IPS DF 6.9 (cell line): ENCODE results near the gene MRPS12.
A peak's percentile ranks its signal among the peaks of the same experiment; 100 is the strongest.

Experiments used
- DNase-seq: peaks from one replicate; pipeline ENCODE4 v3.0.0-alpha.2; 2013; ENCODE audit warnings: low read depth, low spot score
- H3K27ac ChIP-seq: one replicate; pipeline ENCODE4 v1.5.1; 2013; ENCODE audit warnings: low read length, control low read depth
- H3K27me3 ChIP-seq: 2 replicates; pipeline ENCODE4 v1.6.1; 2013; ENCODE audit warnings: mild to moderate bottlenecking, low read length; ENCODE audit not compliant: control insufficient read depth, insufficient read depth
- H3K36me3 ChIP-seq: 2 replicates; pipeline ENCODE4 v1.6.1; 2013; ENCODE audit warnings: low read length; ENCODE audit not compliant: control insufficient read depth, insufficient read depth
- H3K4me1 ChIP-seq: 2 replicates; pipeline ENCODE4 v1.6.1; 2013; ENCODE audit warnings: low read length; ENCODE audit not compliant: control insufficient read depth, insufficient read depth
- H3K4me3 ChIP-seq: 2 replicates; pipeline ENCODE4 v1.5.1; 2013; ENCODE audit warnings: mild to moderate bottlenecking, low read length
- H3K9me3 ChIP-seq: 2 replicates; pipeline ENCODE4 v1.6.1; 2013; ENCODE audit warnings: low read length, inconsistent platforms; ENCODE audit not compliant: control insufficient read depth, insufficient read depth
- WGBS: extraction: QIAGEN DNeasy Blood & Tissue Kit; methylation state at CpG from one replicate; pipeline ENCODE4 v1.1.7; 2013; ENCODE audit warnings: mixed read lengths, missing lambda C conversion rate; ENCODE audit not compliant: insufficient read length, insufficient coverage; 5-methylcytosine and 5-hydroxymethylcytosine counted together

Gene MRPS12

GRCh38 chr19:38975214-38975860 is 44.6 kb downstream of the MRPS12 start, which contains the start of gene FBXO17:
Gene FBXO17 (minus strand): TSS chr19:38975742. CDS start chr19:38950319, 25,423 bp downstream.
- DNase-seq = no peak
- no CpG with 5 or more reads among the region's 63 CpGs for WGBS
- H3K4me3 ChIP-seq = peak within 1 kb of the TSS; percentile 88
- H3K27ac ChIP-seq = no peak within 1 kb of the TSS
- 0 out of 2 replicates have a peak, but pooled peaks cover under 1% of the 10 kb centered on the region for H3K9me3 ChIP-seq
- H3K36me3 ChIP-seq = no peaks in the 10 kb centered on the region
- no peaks in the 10 kb centered on the region for H3K27me3 ChIP-seq
- no peaks in the 10 kb centered on the region for H3K4me1 ChIP-seq

GRCh38 chr19:38975861-38976271 is 45.1 kb downstream of the MRPS12 start:
- no peaks in the 10 kb centered on the region for H3K36me3 ChIP-seq
- H3K27me3 ChIP-seq = no peaks in the 10 kb centered on the region
- no peak for DNase-seq
- H3K4me3 ChIP-seq = peak overlapping the region; percentile 88; the same call in 1 of the 2 replicates
- H3K4me1 ChIP-seq = no peaks in the 10 kb centered on the region
- H3K9me3 ChIP-seq = peaks cover 5% of the 10 kb centered on the region
- WGBS = no CpG with 5 or more reads among the region's 22 CpGs
- no peak overlapping the region for H3K27ac ChIP-seq

GRCh38 chr19:38977445-38978325 is 46.9 kb downstream of the MRPS12 start:
- peaks cover 5% of the 10 kb centered on the region for H3K9me3 ChIP-seq
- no peaks in the 10 kb centered on the region for H3K27me3 ChIP-seq
- H3K4me1 ChIP-seq = no peaks in the 10 kb centered on the region
- H3K27ac ChIP-seq = no peak overlapping the region
- WGBS = 100% methylated on average over 1 of the region's 15 CpGs
- DNase-seq = no peak
- H3K4me3 ChIP-seq = no peak overlapping the region
- no peaks in the 10 kb centered on the region for H3K36me3 ChIP-seq

- WGBS = no CpG with 5 or more reads among the region's 3 CpGs
- Histone ChIP-seq H3K27ac (no peak overlapping the region), H3K36me3 (no peaks in the 10 kb centered on the region), H3K4me3 (no peak overlapping the region), H3K27me3 (no peaks in the 10 kb centered on the region), H3K9me3 (peaks cover 5% of the 10 kb centered on the region), H3K4me1 (no peaks in the 10 kb centered on the region)
- no peak for DNase-seq
Observed at GRCh38 chr19:38978326-38978689, 47.6 kb downstream of the MRPS12 start.

GRCh38 chr19:38979812-38980211 is 49.1 kb downstream of the MRPS12 start:
- Histone ChIP-seq H3K4me3 (no peak overlapping the region), H3K27ac (no peak overlapping the region), H3K4me1 (no peaks in the 10 kb centered on the region), H3K27me3 (no peaks in the 10 kb centered on the region), H3K9me3 (peaks cover 5% of the 10 kb centered on the region), H3K36me3 (no peaks in the 10 kb centered on the region)
- WGBS = no CpG with 5 or more reads among the region's 5 CpGs
- DNase-seq = no peak

GRCh38 chr19:38980583-38981374 is 50.0 kb downstream of the MRPS12 start:
- no peaks in the 10 kb centered on the region for H3K36me3 ChIP-seq
- no peak overlapping the region for H3K4me3 ChIP-seq
- WGBS = no CpG with 5 or more reads among the region's 10 CpGs
- DNase-seq = no peak
- H3K9me3 ChIP-seq = peaks cover 5% of the 10 kb centered on the region
- no peaks in the 10 kb centered on the region for H3K27me3 ChIP-seq
- H3K4me1 ChIP-seq = no peaks in the 10 kb centered on the region
- no peak overlapping the region for H3K27ac ChIP-seq
